Astrocyte (in vitro differentiated cells and primary cell): ENCODE measurements around the gene GALNT18. TPM values are rescaled to one million over a fixed set of nuclear protein-coding genes. Genes with fewer than 3 reads are reported as not detected.

Experiments used
- DNase-seq: peaks from one replicate; pipeline ENCODE4 v3.0.0-alpha.2; 2010; ENCODE audit warnings: low read depth
- FAIRE-seq: peaks from 2 replicates; lab custom pipeline; 2011; peaks lifted over from hg19 to GRCh38; lab: Jason Lieb, UNC
- H2AFZ ChIP-seq: 2 replicates; pipeline ENCODE4 v1.6.0; 2012; ENCODE audit warnings: low read depth, low read length, inconsistent platforms
- H3K27ac ChIP-seq: 2 replicates; pipeline ENCODE4 v1.5.1; 2011; ENCODE audit warnings: low read depth, low read length, inconsistent platforms
- H3K27me3 ChIP-seq: 2 replicates; pipeline ENCODE4 v1.6.0; 2011; ENCODE audit warnings: low read length, inconsistent platforms; ENCODE audit not compliant: insufficient read depth
- H3K36me3 ChIP-seq: 2 replicates; pipeline ENCODE4 v1.5.1; 2011; ENCODE audit warnings: low read length, inconsistent platforms; ENCODE audit not compliant: insufficient read depth
- H3K4me1 ChIP-seq: 2 replicates; pipeline ENCODE4 v1.5.1; 2011; ENCODE audit warnings: low read length, inconsistent platforms; ENCODE audit not compliant: insufficient read depth
- H3K4me2 ChIP-seq: 2 replicates; pipeline ENCODE4 v1.6.0; 2012; ENCODE audit warnings: low read length, inconsistent platforms
- H3K4me3 ChIP-seq: 2 replicates; pipeline ENCODE4 v1.5.1; 2011; ENCODE audit warnings: low read depth, mild to moderate bottlenecking, low read length, inconsistent platforms; ENCODE audit not compliant: insufficient read depth
- H3K79me2 ChIP-seq: 2 replicates; pipeline ENCODE4 v1.6.0; 2012; ENCODE audit warnings: mild to moderate bottlenecking, low read length, inconsistent platforms; ENCODE audit not compliant: insufficient read depth
- H3K9ac ChIP-seq: 2 replicates; pipeline ENCODE4 v1.6.0; 2012; ENCODE audit warnings: mild to moderate bottlenecking, low read length, inconsistent platforms
- H3K9me3 ChIP-seq: 2 replicates; pipeline ENCODE4 v1.5.1; 2012; ENCODE audit warnings: low read depth, mild to moderate bottlenecking, low read length, inconsistent platforms; ENCODE audit not compliant: insufficient read depth
- H4K20me1 ChIP-seq: 2 replicates; pipeline ENCODE4 v1.6.0; 2012; ENCODE audit warnings: low read length, inconsistent platforms; ENCODE audit not compliant: insufficient read depth
- H3K27ac Mint-ChIP-seq: one replicate; pipeline ENCODE4 v1.8.0; 2021; ENCODE audit warnings: mild to moderate bottlenecking, mixed read lengths; ENCODE audit not compliant: unreplicated experiment
- H3K27me3 Mint-ChIP-seq: one replicate; pipeline ENCODE4 v1.8.0; 2021; ENCODE audit warnings: low read depth, mixed read lengths; ENCODE audit not compliant: unreplicated experiment
- H3K36me3 Mint-ChIP-seq: one replicate; pipeline ENCODE4 v1.8.0; 2021; ENCODE audit warnings: low read depth, mixed read lengths; ENCODE audit not compliant: unreplicated experiment
- H3K4me1 Mint-ChIP-seq: one replicate; pipeline ENCODE4 v1.8.0; 2021; ENCODE audit warnings: low read depth, mixed read lengths; ENCODE audit not compliant: unreplicated experiment
- H3K4me3 Mint-ChIP-seq: one replicate; pipeline ENCODE4 v1.8.0; 2021; ENCODE audit warnings: mild to moderate bottlenecking, moderate library complexity, mixed read lengths; ENCODE audit not compliant: unreplicated experiment
- H3K9me3 Mint-ChIP-seq: one replicate; pipeline ENCODE4 v1.8.0; 2021; ENCODE audit warnings: mild to moderate bottlenecking, mixed read lengths; ENCODE audit not compliant: unreplicated experiment
- CTCF ChIP-seq: IDR thresholded peaks from 2 replicates; pipeline ENCODE4 v1.5.1; 2011; ENCODE audit warnings: low read depth, mild to moderate bottlenecking, inconsistent platforms, low read length, moderate library complexity; ENCODE audit not compliant: insufficient read depth
- EZH2 ChIP-seq: IDR thresholded peaks from 2 replicates; pipeline ENCODE4 v1.6.1; 2012; ENCODE audit warnings: mild to moderate bottlenecking, low read length, inconsistent platforms; ENCODE audit not compliant: insufficient read depth
- total RNA-seq: library from RNA; stranded (reverse); gene quantifications from 2 replicates; pipeline ENCODE4 v1.2.1, GENCODE V29; 2021

Gene GALNT18
- total RNA-seq, 1 donor from 2014 or later, result 6.5 TPM

DNA sequence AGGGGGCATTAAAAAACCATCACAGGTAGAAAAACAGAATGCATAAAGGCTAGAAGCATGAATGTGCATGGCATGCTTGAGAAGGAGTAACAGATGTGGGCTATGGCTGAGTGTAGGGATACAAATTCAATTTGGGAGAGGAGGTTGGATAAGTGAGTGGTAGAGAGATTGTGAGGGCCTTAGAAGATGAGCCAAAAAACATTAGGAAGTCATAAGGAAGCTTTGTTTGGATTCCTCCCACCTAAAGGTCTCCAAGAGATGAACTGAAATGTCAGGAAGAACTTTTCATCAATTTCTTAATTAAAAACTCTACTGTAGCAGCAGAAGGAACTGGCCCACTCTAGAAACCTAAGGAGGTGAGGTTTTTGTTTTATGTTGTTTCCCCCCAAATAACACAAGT lies 227.6 kb downstream of the GALNT18 start:
- Histone ChIP-seq H3K4me3 (no peak overlapping the region), H3K79me2 (no peaks in the 10 kb centered on the region), H4K20me1 (no peaks in the 10 kb centered on the region), H3K27ac (no peak overlapping the region), H3K27me3 (peaks cover 11% of the 10 kb centered on the region), H3K9ac (no peak overlapping the region), H3K4me1 (peaks cover 25% of the 10 kb centered on the region), H3K4me2 (no peak overlapping the region), H2AFZ (no peak overlapping the region), H3K9me3 (no peaks in the 10 kb centered on the region), H3K36me3 (no peaks in the 10 kb centered on the region)
- no peak for FAIRE-seq
- peaks cover 17% of the 10 kb centered on the region for H3K4me1 Mint-ChIP-seq
- TF ChIP-seq EZH2 (no peak), CTCF (no peak)
- no peak overlapping the region for H3K27ac Mint-ChIP-seq
- no peak overlapping the region for H3K4me3 Mint-ChIP-seq
- peaks cover 2% of the 10 kb centered on the region for H3K36me3 Mint-ChIP-seq
- DNase-seq, result no peak
- peaks cover 19% of the 10 kb centered on the region for H3K27me3 Mint-ChIP-seq
- H3K9me3 Mint-ChIP-seq, result peaks cover 2% of the 10 kb centered on the region

- no peak overlapping the region for H2AFZ ChIP-seq
- Mint-ChIP-seq H3K4me3 (no peak overlapping the region), H3K27ac (no peak overlapping the region), H3K27me3 (peaks cover 16% of the 10 kb centered on the region), H3K9me3 (peaks cover 2% of the 10 kb centered on the region), H3K4me1 (peaks cover 14% of the 10 kb centered on the region), H3K36me3 (no peaks in the 10 kb centered on the region)
- TF ChIP-seq CTCF (no peak), EZH2 (no peak)
- H4K20me1 ChIP-seq, result no peaks in the 10 kb centered on the region
- H3K4me1 ChIP-seq, result peaks cover 23% of the 10 kb centered on the region
- no peak overlapping the region for H3K9ac ChIP-seq
- H3K79me2 ChIP-seq, result no peaks in the 10 kb centered on the region
- peak overlapping the region; percentile 31 for H3K4me2 ChIP-seq
- no peak overlapping the region for H3K4me3 ChIP-seq
- FAIRE-seq (peak; percentile 58), DNase-seq (peak; percentile 86)
- no peaks in the 10 kb centered on the region for H3K9me3 ChIP-seq
- peaks cover 23% of the 10 kb centered on the region for H3K27me3 ChIP-seq
- H3K27ac ChIP-seq, result peak overlapping the region; percentile 8
- H3K36me3 ChIP-seq, result no peaks in the 10 kb centered on the region
Measured at GRCh38 chr11:11391796-11392463, 229.9 kb downstream of the GALNT18 start.

DNA sequence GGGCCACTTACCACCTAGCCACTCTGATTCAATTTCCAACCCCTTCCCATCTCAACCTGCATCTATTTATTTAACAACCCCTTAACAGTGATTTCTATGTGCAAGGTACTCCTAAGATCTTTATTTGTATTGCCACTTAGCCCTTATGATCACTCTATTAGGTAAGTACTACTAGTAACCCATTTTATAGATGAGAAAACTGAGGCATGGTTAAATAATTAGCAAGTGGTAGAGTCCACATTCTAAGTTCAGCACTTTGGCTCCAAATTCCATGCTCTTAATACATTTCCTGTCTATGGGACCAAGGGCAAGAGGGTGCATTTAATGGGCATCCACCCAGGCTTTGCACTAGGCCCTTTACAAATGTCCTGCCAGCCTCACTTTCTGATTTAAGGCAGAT lies 230.6 kb downstream of the GALNT18 start:
- Mint-ChIP-seq H3K4me1 (peaks cover 8% of the 10 kb centered on the region), H3K36me3 (no peaks in the 10 kb centered on the region), H3K4me3 (no peak overlapping the region), H3K9me3 (peaks cover 2% of the 10 kb centered on the region), H3K27ac (no peak overlapping the region), H3K27me3 (peaks cover 16% of the 10 kb centered on the region)
- no peak overlapping the region for H3K4me2 ChIP-seq
- no peak for DNase-seq
- H3K79me2 ChIP-seq, result no peaks in the 10 kb centered on the region
- no peaks in the 10 kb centered on the region for H4K20me1 ChIP-seq
- no peaks in the 10 kb centered on the region for H3K9me3 ChIP-seq
- H3K36me3 ChIP-seq, result no peaks in the 10 kb centered on the region
- no peak overlapping the region for H3K9ac ChIP-seq
- no peak for FAIRE-seq
- peaks cover 23% of the 10 kb centered on the region for H3K27me3 ChIP-seq
- no peak overlapping the region for H2AFZ ChIP-seq
- peaks cover 17% of the 10 kb centered on the region for H3K4me1 ChIP-seq
- TF ChIP-seq EZH2, result no peak
- TF ChIP-seq CTCF, result no peak
- no peak overlapping the region for H3K4me3 ChIP-seq
- no peak overlapping the region for H3K27ac ChIP-seq
